Spleen (tissue), 11 donors: Measurements from ENCODE around the gene SPEN. TPM values are rescaled to one million over a fixed set of nuclear protein-coding genes. Genes with fewer than 3 reads are reported as not detected.
"Not testable (repeated sequence)": the region's sequence is repeated elsewhere in the genome, so short reads cannot be mapped to it uniquely, and the experiment has no call there.

ENCODE experiments used
- DNase-seq: peaks from one replicate; pipeline ENCODE4 v3.0.0-alpha.2; 2020
- H3K27ac ChIP-seq, 8 donors: fragments of 200-600 bp; sonication (generic) in 7 of 8; 1 replicate in 4 of 8; 2 replicates in 4 of 8; pipeline versions ENCODE4 v1.5.0 to v1.8.0; 2016 to 2021; ENCODE audit warnings: inconsistent platforms in 4 of 8, mild to moderate bottlenecking in 4 of 8, moderate library complexity in 1 of 8
- H3K27me3 ChIP-seq, 7 donors: fragments of 200-600 bp; sonication (generic) in 6 of 7; replicated peaks in 1 of 7; 1 replicate in 4 of 7; 2 replicates in 3 of 7; pipeline versions ENCODE4 v1.5.0 to v1.8.0; 2016 to 2021; ENCODE audit warnings: inconsistent platforms in 3 of 7, mild to moderate bottlenecking in 1 of 7
- H3K36me3 ChIP-seq, 6 donors: fragments of 200-600 bp; sonication (generic) in 5 of 6; 1 replicate in 4 of 6; 2 replicates in 2 of 6; pipeline versions ENCODE4 v1.5.0 to v1.8.0; 2016 to 2021; ENCODE audit warnings: inconsistent platforms in 2 of 6
- H3K4me1 ChIP-seq, 6 donors: fragments of 200-600 bp; sonication (generic) in 5 of 6; 1 replicate in 3 of 6; 2 replicates in 3 of 6; pipeline versions ENCODE4 v1.5.0 to v1.8.0; 2016 to 2021; ENCODE audit warnings: inconsistent platforms in 3 of 6
- H3K4me3 ChIP-seq, 8 donors: fragments of 200-600 bp; sonication (generic) in 7 of 8; 1 replicate in 4 of 8; 2 replicates in 4 of 8; pipeline versions ENCODE4 v1.5.0 to v1.8.0; 2016 to 2021; ENCODE audit warnings: inconsistent platforms in 4 of 8, mild to moderate bottlenecking in 4 of 8, moderate library complexity in 2 of 8
- H3K9me3 ChIP-seq, 8 donors: fragments of 200-600 bp; sonication (generic) in 7 of 8; 1 replicate in 4 of 8; 2 replicates in 4 of 8; pipeline versions ENCODE4 v1.5.0 to v1.8.0; 2016 to 2021; ENCODE audit warnings: inconsistent platforms in 4 of 8
- CTCF ChIP-seq, 11 experiments: fragments of 200-600 bp in 7 of 11; fragments of 450-650 bp in 4 of 11; sonication (generic) in 4 of 11; IDR thresholded peaks in 8 of 11; conservative IDR thresholded peaks in 3 of 11; 1 replicate in 7 of 11; 2 replicates in 4 of 11; pipeline versions ENCODE4 v1.4.0 to v1.8.0; 2016 to 2021; ENCODE audit warnings: antibody characterized with exemption in 11 of 11, inconsistent platforms in 4 of 11, mild to moderate bottlenecking in 1 of 11
- POLR2A ChIP-seq, 3 donors: fragments of 450-650 bp; IDR thresholded peaks; one replicate each; pipeline ENCODE4 v1.5.1; 2017; ENCODE audit warnings: antibody characterized with exemption in 3 of 3, mild to moderate bottlenecking in 1 of 3
- POLR2AphosphoS5 ChIP-seq, 3 donors: sonication (generic); formaldehyde crosslinking; IDR thresholded peaks; one replicate each; pipeline ENCODE4 v1.5.1; 2017; ENCODE audit warnings: antibody characterized with exemption in 3 of 3
- WGBS, 5 donors: extraction: QIAGEN DNeasy Blood & Tissue Kit in 3 of 5; methylation state at CpG; one replicate each; pipeline versions ENCODE4 v1.1.5 to v1.1.7; 2013 to 2018; 5-methylcytosine and 5-hydroxymethylcytosine counted together
- intact Hi-C: fragments of 100-400 bp; cut with DNase I; formaldehyde crosslinking; loops from one replicate; pipeline ENCODE4 v1.15.0; 2023; ENCODE audit warnings: low total_unique reads
- polyA plus RNA-seq, 3 donors: library from polyadenylated mRNA; stranded (reverse); fragments of 200-250 nt; gene quantifications; one replicate each; pipeline ENCODE4 v1.2.1, GENCODE V29; 2013
- total RNA-seq, 7 donors: library from RNA; depleted of rRNA in 3 of 7; stranded (reverse); fragments of >200 nt in 3 of 7; fragmentation: NEBNext Ultra II Directional in 4 of 7; extraction: Animal tissue kit (Norgen Biotek cat#: 25700) in 4 of 7; gene quantifications; one replicate each; pipeline versions ENCODE4 v1.1.0 to v1.2.1, GENCODE V29; 2016 to 2021
- donor health status: healthy with polysubstance abuse.
- donor health status: DM: no; HTN: no; CAD: no; lungs with moderate emphysema.
- donor health status: DM: no; HTN: no; CAD: no.
- donor health status: Bipolar disorder and iron deficiency.
- donor health status: healthy.
- donor health status: DM: no; HTN: no; CAD: no.
- donor health status: DM: yes; HTN: yes; CAD: no.

Gene SPEN
- total and polyA plus RNA-seq, 10 donors: 8.0 to 75.9 (median 58.4) TPM

GRCh38 chr1:15807121-15807520, 40.4 kb upstream of the SPEN start:
- 92 to 97% (median 92%) methylated on average over 10 of the region's 10 CpGs for WGBS, 5 donors
- DNase-seq: no peak
- intact Hi-C loops: no loop called here

GRCh38 chr1:15807549-15807948, 40.0 kb upstream of the SPEN start, which contains the start of gene UQCRHL:
Gene UQCRHL, minus strand, starts transcription at chr1:15807649. Its CDS starts 0 bp downstream, at chr1:15807649.
- H3K27ac ChIP-seq, H3K4me3 ChIP-seq, H3K4me1 ChIP-seq, H3K9me3 ChIP-seq, H3K27me3 ChIP-seq, H3K36me3 ChIP-seq, intact Hi-C loops, DNase-seq: not testable (repeated sequence)
- 86 to 94% (median 92%) methylated on average over 11 of the region's 11 CpGs for WGBS, 5 donors

More at GRCh38 chr1:15807121-15807520, 40.4 kb upstream of the SPEN start:
- no peaks in the 10 kb centered on the region for H3K9me3 ChIP-seq
- H3K27me3 ChIP-seq: no peaks in the 10 kb centered on the region
- TF ChIP-seq POLR2A (IDR thresholded peaks at IDR 0.05) (no peak), POLR2AphosphoS5 (IDR thresholded peaks at IDR 0.05) (no peak), CTCF (IDR thresholded peaks at IDR 0.05 in 8 of 11, conservative IDR thresholded peaks at IDR 0.05 in 3 of 11) (no peak)
- H3K4me1 ChIP-seq: peaks cover 0 to 2% (median 0%) of the 10 kb centered on the region in 6 donors
- no peak overlapping the region for H3K4me3 ChIP-seq
- H3K36me3 ChIP-seq: no peaks in the 10 kb centered on the region
- no peak overlapping the region for H3K27ac ChIP-seq

- Histone ChIP-seq H3K9me3 (no peaks in the 10 kb centered on the region), H3K36me3 (no peaks in the 10 kb centered on the region), H3K27me3 (no peaks in the 10 kb centered on the region), H3K27ac (no peak overlapping the region), H3K4me3 (no peak overlapping the region), H3K4me1 (peaks cover 0 to 5% (median 0%) of the 10 kb centered on the region in 6 donors)
- intact Hi-C loops: no loop called here
- 92 to 96% (median 92%) methylated on average over 1 of the region's 1 CpG for WGBS, 5 donors
- DNase-seq: no peak
- TF ChIP-seq CTCF (IDR thresholded peaks at IDR 0.05 in 8 of 11, conservative IDR thresholded peaks at IDR 0.05 in 3 of 11): no peak
- no peak for TF ChIP-seq POLR2AphosphoS5 (IDR thresholded peaks at IDR 0.05)
- TF ChIP-seq POLR2A (IDR thresholded peaks at IDR 0.05): no peak
Observed at GRCh38 chr1:15808955-15809354, 38.6 kb upstream of the SPEN start.

GRCh38 chr1:15810073-15810472, 37.4 kb upstream of the SPEN start:
- Histone ChIP-seq H3K4me1 (peaks cover 0 to 5% (median 0%) of the 10 kb centered on the region in 6 donors), H3K27me3 (no peaks in the 10 kb centered on the region), H3K9me3 (no peaks in the 10 kb centered on the region), H3K4me3 (no peak overlapping the region), H3K36me3 (no peaks in the 10 kb centered on the region), H3K27ac (no peak overlapping the region)
- TF ChIP-seq CTCF (IDR thresholded peaks at IDR 0.05 in 8 of 11, conservative IDR thresholded peaks at IDR 0.05 in 3 of 11) (no peak), POLR2AphosphoS5 (IDR thresholded peaks at IDR 0.05) (no peak), POLR2A (IDR thresholded peaks at IDR 0.05) (no peak)
- intact Hi-C loops: loop anchor here (10.0 kb wide), 1 partner anchor 95 kb away; no protein-coding TSS in a partner anchor
- WGBS, 5 donors: 57 to 83% (median 70%) methylated on average over 1 of the region's 1 CpG
- no peak for DNase-seq

GRCh38 chr1:15816674-15817073, 30.8 kb upstream of the SPEN start:
- 75 to 90% (median 81%) methylated on average over 5 of the region's 5 CpGs for WGBS, 5 donors
- intact Hi-C loops: loop anchor here (10.0 kb wide), 1 partner anchor 88 kb away; no protein-coding TSS in a partner anchor
- TF ChIP-seq CTCF (IDR thresholded peaks at IDR 0.05 in 8 of 11, conservative IDR thresholded peaks at IDR 0.05 in 3 of 11) (no peak), POLR2A (IDR thresholded peaks at IDR 0.05) (no peak), POLR2AphosphoS5 (IDR thresholded peaks at IDR 0.05) (no peak)

More at GRCh38 chr1:15816674-15817073, 30.8 kb upstream of the SPEN start:
- DNase-seq: no peak
- Histone ChIP-seq H3K27ac (no peak overlapping the region), H3K4me1 (peaks cover 0 to 13% (median 6%) of the 10 kb centered on the region in 6 donors), H3K9me3 (no peaks in the 10 kb centered on the region), H3K27me3 (no peaks in the 10 kb centered on the region), H3K36me3 (no peaks in the 10 kb centered on the region), H3K4me3 (no peak overlapping the region)
